ENCODE results near the gene TSSK2.
"Not testable (repeated sequence)": the region's sequence is repeated elsewhere in the genome, so short reads cannot be mapped to it uniquely, and the experiment has no call there.

TSSK2 gene

DNA sequence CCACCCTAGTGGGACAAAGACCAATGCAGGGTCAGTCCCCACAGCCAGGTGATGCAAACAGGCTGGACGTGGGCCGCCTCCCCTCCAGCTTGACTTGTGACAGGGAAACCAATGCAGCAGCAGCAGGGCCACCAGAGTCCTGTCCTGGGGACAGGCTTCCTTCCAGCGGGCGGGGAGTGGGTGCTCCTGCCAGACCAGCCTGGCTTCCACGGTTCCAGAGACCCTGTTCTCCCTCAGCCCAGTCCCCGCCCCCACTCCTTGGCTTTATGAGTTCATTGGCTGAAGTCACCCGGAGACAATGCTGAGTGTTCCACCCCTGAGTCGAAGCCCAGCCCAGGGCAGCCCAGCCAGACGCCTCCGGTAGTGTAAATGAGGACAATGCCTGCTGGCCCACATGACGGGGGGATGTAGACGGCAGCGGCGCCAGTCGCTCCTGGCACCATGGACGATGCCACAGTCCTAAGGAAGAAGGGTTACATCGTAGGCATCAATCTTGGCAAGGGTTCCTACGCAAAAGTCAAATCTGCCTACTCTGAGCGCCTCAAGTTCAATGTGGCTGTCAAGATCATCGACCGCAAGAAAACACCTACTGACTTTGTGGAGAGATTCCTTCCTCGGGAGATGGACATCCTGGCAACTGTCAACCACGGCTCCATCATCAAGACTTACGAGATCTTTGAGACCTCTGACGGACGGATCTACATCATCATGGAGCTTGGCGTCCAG, at the start of gene TSSK2:
Gene TSSK2 (plus strand): TSS at position 350 of the 726 bp plus-strand sequence. CDS start 92 bp downstream, at position 442.
- no peak for FAIRE-seq

- FAIRE-seq = no peak
These were observed 49.8 kb upstream of the TSSK2 start for GRCh38 chr22:19081351-19081750.

- FAIRE-seq = no peak
These were observed 49.0 kb upstream of the TSSK2 start for GRCh38 chr22:19082101-19082500.

- no peak for FAIRE-seq
These were observed 48.3 kb upstream of the TSSK2 start for GRCh38 chr22:19082793-19083192.

- not testable (repeated sequence) for FAIRE-seq
These were observed 47.0 kb upstream of the TSSK2 start for GRCh38 chr22:19084126-19084525.

GRCh38 chr22:19084586-19084985, 46.5 kb upstream of the TSSK2 start:
- not testable (repeated sequence) for FAIRE-seq

- peak; percentile 28 for FAIRE-seq
These were observed 45.8 kb upstream of the TSSK2 start for GRCh38 chr22:19085233-19085718.

GRCh38 chr22:19086417-19086816, 44.7 kb upstream of the TSSK2 start:
- no peak for FAIRE-seq

DNA sequence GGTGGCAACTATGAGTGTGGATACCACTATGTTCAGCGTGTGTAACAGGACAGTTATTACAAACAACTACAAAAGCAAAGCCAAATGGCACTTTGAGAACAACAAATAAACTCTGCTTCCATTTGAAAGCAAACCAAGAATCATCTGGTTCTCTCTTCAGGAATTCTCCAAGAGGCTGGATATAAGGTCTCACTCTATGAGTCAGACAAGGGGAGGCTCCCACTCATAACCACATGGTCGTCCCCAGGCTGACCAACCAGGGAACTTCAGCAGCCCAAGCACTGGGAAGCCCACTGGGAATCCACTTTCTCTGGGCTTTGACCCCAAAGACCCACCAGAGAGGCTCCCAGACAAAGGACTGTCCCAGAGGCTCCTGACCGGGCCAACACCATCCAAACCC, 44.2 kb upstream of the TSSK2 start:
- no peak for FAIRE-seq

DNA sequence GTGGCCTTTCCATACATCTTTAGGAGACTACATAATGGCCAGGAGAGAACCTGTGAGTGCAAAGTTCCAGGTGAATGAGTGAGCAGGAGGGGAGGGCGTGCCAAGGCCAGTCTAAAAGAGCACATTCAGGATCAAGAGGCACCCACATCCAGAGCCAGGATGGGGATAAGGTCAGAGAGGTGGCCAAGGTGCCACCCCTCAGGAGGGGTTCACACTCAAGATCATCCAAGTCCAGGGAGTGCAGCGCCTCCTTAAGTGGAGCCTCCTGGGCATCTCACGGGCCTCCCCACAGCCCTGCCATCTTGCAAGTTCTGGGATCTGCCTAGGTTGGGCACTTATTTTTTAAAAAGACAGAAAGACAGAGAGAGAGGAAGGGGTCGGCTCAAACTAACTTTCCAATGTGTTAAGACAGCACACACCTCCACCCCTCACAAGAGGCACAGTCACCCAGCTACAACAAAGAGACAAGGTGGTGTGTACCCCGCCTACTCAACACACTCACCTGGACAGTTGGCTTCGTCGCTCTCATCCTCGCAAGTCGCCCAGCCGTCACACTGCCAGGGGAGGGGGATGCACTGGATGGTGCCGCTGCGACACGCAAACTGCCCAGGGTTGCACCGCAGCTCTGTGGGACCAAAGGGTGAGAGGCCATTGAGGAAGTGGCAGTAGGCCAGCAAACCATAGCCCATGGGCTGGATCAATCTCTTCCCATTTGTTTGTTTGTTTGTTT, 42.1 kb upstream of the TSSK2 start:
- FAIRE-seq = no peak

- no peak for FAIRE-seq
These were observed 40.9 kb upstream of the TSSK2 start for GRCh38 chr22:19090183-19090582.

DNA sequence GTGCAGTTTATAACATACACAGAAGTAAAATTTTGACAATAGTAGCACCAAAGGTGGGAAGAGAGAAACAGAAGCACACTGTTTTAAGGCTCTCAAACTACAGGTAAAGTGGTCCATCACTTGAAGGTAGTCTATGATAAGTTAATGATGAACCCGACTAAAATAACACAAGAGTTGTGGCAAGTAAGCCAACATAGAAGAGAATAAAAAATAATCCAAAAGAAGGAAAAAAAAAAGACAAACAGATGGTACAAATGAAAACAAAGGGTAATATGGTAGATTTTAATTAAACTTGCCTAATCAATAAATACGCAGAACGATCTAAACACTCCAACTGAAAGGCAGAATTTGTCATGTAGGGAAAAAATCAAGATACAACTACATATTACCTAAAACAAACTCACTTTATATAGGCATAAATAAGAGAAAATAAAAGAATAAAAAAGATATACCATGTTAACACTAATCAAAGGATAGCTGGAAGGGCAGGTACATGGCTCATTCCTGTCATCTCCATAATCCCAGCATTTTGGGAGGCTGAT, 40.5 kb upstream of the TSSK2 start:
- no peak for FAIRE-seq

DNA sequence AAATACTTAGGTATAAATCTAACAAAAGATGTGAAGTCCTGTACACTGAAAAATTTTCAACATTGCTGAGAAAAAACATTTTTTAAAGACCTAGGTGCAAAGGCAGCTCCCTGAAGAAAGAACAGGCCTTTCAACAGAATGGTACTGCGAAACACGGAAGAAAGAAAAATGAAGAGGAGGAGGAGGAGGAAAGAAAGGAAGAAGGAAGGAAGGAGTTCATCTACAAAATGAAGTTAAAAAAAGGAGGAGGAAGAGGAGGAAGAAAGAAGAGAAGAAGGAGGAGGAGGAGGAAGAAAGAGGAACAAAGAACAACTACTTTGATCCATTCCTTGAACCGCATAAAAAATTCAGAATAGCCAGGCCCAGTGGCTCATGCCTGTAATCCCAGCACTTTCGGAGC, 38.4 kb upstream of the TSSK2 start:
- FAIRE-seq = no peak

- FAIRE-seq = no peak
These were observed 36.6 kb upstream of the TSSK2 start for GRCh38 chr22:19094393-19094997.

- no peak for FAIRE-seq
These were observed 34.6 kb upstream of the TSSK2 start for GRCh38 chr22:19096555-19096954.

GRCh38 chr22:19097518-19097917, 33.6 kb upstream of the TSSK2 start:
- no peak for FAIRE-seq

GRCh38 chr22:19098157-19098556, 33.0 kb upstream of the TSSK2 start:
- FAIRE-seq = no peak

- no peak for FAIRE-seq
These were observed 27.0 kb upstream of the TSSK2 start for GRCh38 chr22:19103880-19104821.

- FAIRE-seq = no peak
These were observed 25.7 kb upstream of the TSSK2 start for GRCh38 chr22:19105456-19105855.

DNA sequence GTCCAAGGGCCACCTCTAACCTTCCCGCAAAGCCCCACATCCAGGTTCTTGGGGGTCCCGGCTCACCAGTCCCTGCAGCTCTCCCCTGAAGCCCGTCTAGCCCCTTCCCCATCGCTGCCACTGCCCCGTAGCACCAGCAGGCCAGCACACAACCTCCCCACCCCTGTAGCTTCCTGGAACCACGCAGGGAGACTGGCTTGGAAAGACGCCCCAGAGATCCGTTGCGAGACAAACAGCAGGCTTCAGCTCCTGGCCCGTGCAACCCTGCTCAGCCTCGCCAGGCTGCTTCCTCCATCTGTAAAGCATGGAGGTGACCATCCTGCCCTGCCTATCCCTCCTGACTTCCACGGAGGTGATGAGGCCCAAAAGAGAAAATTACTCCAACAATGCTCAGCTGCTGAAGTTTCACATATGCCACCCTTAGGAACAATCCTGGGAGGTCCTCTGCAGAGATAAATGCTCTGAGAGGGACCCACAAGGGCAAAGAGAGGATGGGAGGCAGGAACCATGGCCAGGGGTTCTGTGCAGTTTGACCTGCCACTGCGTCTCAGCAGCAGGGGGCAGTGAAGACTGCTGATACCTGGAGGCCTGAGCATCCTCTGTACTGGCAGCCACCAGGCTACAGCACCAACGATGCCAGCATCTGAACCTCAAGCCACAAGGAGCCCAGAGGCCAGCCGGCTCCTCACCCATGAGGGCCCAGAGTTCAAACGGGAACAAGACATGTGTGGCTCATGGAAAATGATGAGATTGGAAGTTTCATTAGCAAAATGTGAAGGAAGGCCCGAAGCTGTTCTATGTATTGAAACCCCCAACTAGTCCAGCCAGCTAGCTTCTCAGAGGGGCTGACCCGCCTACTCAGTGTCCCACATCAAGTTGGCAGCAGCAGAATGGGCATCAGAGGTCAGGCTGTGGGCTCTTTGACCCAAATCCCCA, 25.0 kb upstream of the TSSK2 start:
- FAIRE-seq = no peak
